GM23338 (cell line): Measurements from ENCODE around the gene FRMD4A. TPM values are rescaled to one million over a fixed set of nuclear protein-coding genes. Genes with fewer than 3 reads are reported as not detected.

ENCODE experiments used
- ATAC-seq: fragments of 200-7000 bp; cut with Tn5 transposase; 3 replicates; pipeline ENCODE4 v1.9.1; 2020
- DNase-seq: peaks from one replicate; pipeline ENCODE4 v3.0.0-alpha.2; 2015; ENCODE audit warnings: low spot score
- H2AFZ ChIP-seq: fragments of 200-600 bp; sonication (generic); 2 replicates; pipeline ENCODE4 v1.8.0; 2016; ENCODE audit warnings: antibody characterized with exemption, mild to moderate bottlenecking, moderate library complexity
- H3F3A ChIP-seq: fragments of 200-600 bp; sonication (generic); replicated peaks from 2 replicates; pipeline ENCODE4 v1.8.0; 2017; ENCODE audit warnings: antibody characterized with exemption, mixed run types, low read depth
- H3K27ac ChIP-seq: fragments of 200-600 bp; sonication (generic); 2 replicates; pipeline ENCODE4 v1.6.1; 2016; ENCODE audit warnings: low read depth
- H3K27me3 ChIP-seq: fragments of 200-600 bp; sonication (generic); 2 replicates; pipeline ENCODE4 v1.8.0; 2016; ENCODE audit warnings: mild to moderate bottlenecking, mixed run types, moderate library complexity; ENCODE audit not compliant: insufficient read depth
- H3K36me3 ChIP-seq: fragments of 200-600 bp; sonication (generic); 2 replicates; pipeline ENCODE4 v1.8.0; 2016; ENCODE audit warnings: mild to moderate bottlenecking; ENCODE audit not compliant: insufficient read depth
- H3K4me1 ChIP-seq: fragments of 200-600 bp; sonication (generic); 2 replicates; pipeline ENCODE4 v1.8.0; 2016; ENCODE audit warnings: mild to moderate bottlenecking, moderate library complexity; ENCODE audit not compliant: insufficient read depth
- H3K4me2 ChIP-seq: fragments of 200-600 bp; sonication (generic); 2 replicates; pipeline ENCODE4 v1.7.1; 2017; ENCODE audit warnings: mixed run types
- H3K4me3 ChIP-seq: fragments of 200-600 bp; sonication (generic); 2 replicates; pipeline ENCODE4 v1.6.1; 2016; ENCODE audit warnings: mixed run types
- H3K79me2 ChIP-seq: fragments of 200-600 bp; sonication (generic); replicated peaks from 2 replicates; pipeline ENCODE4 v1.8.0; 2017; ENCODE audit warnings: mild to moderate bottlenecking; ENCODE audit not compliant: insufficient read depth
- H3K9me2 ChIP-seq: fragments of 200-600 bp; sonication (generic); 2 replicates; pipeline ENCODE4 v1.8.0; 2017; ENCODE audit not compliant: insufficient read depth
- H4K20me1 ChIP-seq: fragments of 200-600 bp; sonication (generic); replicated peaks from 2 replicates; pipeline ENCODE4 v1.8.0; 2017; ENCODE audit warnings: mild to moderate bottlenecking; ENCODE audit not compliant: insufficient read depth
- H3K27ac Mint-ChIP-seq: 2 replicates; pipeline ENCODE4 v1.8.0; 2020; ENCODE audit warnings: inconsistent platforms, mild to moderate bottlenecking, moderate library complexity, mixed read lengths
- H3K27me3 Mint-ChIP-seq: 3 replicates; pipeline ENCODE4 v1.8.0; 2022; ENCODE audit warnings: low read depth, mild to moderate bottlenecking, moderate library complexity, mixed read lengths, inconsistent platforms; ENCODE audit not compliant: insufficient read depth, poor library complexity
- H3K36me3 Mint-ChIP-seq: 3 replicates; pipeline ENCODE4 v1.8.0; 2021; ENCODE audit warnings: low read depth, mild to moderate bottlenecking, inconsistent platforms, moderate library complexity, mixed read lengths
- H3K4me1 Mint-ChIP-seq: 3 replicates; pipeline ENCODE4 v1.8.0; 2020; ENCODE audit warnings: mild to moderate bottlenecking, inconsistent platforms, mixed read lengths
- H3K4me3 Mint-ChIP-seq: 3 replicates; pipeline ENCODE4 v1.8.0; 2021; ENCODE audit warnings: moderate library complexity, mild to moderate bottlenecking, inconsistent platforms, mixed read lengths
- H3K9me3 Mint-ChIP-seq: 3 replicates; pipeline ENCODE4 v1.8.0; 2020; ENCODE audit warnings: moderate library complexity, mild to moderate bottlenecking, inconsistent platforms, mixed read lengths
- CREB1 ChIP-seq: fragments of 250-450 bp; sonication (Bioruptor Pico); IDR thresholded peaks from 2 replicates; pipeline ENCODE4 v1.5.0; 2020; ENCODE audit warnings: low read depth, mild to moderate bottlenecking, moderate library complexity
- CTCF ChIP-seq, 2 experiments: fragments of 200-600 bp in 1 of 2; sonication (generic) in 1 of 2; conservative IDR thresholded peaks; 2 replicates each; pipeline versions ENCODE4 v1.5.1 to v1.6.1; 2016 to 2017; ENCODE audit warnings: antibody characterized with exemption in 2 of 2, low read depth in 2 of 2, mild to moderate bottlenecking in 2 of 2, moderate library complexity in 1 of 2
- ETS1 ChIP-seq: IDR thresholded peaks from 2 replicates; pipeline ENCODE4 v1.6.1; 2016; ENCODE audit warnings: antibody characterized with exemption
- EZH2 ChIP-seq: fragments of 200-600 bp; sonication (generic); IDR thresholded peaks from one replicate; pipeline ENCODE4 v1.8.0; 2017; ENCODE audit warnings: antibody characterized with exemption, mild to moderate bottlenecking, low read depth; ENCODE audit not compliant: unreplicated experiment
- EZH2phosphoT487 ChIP-seq: fragments of 200-600 bp; sonication (generic); IDR thresholded peaks from one replicate; pipeline ENCODE4 v1.8.1; 2018; ENCODE audit warnings: antibody characterized with exemption; ENCODE audit not compliant: unreplicated experiment
- JUNB ChIP-seq: IDR thresholded peaks from one replicate; pipeline ENCODE4 v1.6.1; 2016; ENCODE audit warnings: antibody characterized with exemption; ENCODE audit not compliant: unreplicated experiment
- POLR2AphosphoS5 ChIP-seq: IDR thresholded peaks from 2 replicates; pipeline ENCODE4 v1.6.1; 2016; ENCODE audit warnings: antibody characterized with exemption, low read depth
- REST ChIP-seq: IDR thresholded peaks from one replicate; pipeline ENCODE4 v1.6.1; 2018; ENCODE audit warnings: antibody characterized with exemption; ENCODE audit not compliant: unreplicated experiment
- STAT1 ChIP-seq: IDR thresholded peaks from one replicate; pipeline ENCODE4 v1.6.1; 2016; ENCODE audit warnings: antibody characterized with exemption; ENCODE audit not compliant: unreplicated experiment
- ZNF114 ChIP-seq: fragments of 250-450 bp; sonication (Bioruptor Pico); IDR thresholded peaks from 2 replicates; pipeline ENCODE4 v1.5.0; 2020; ENCODE audit warnings: mild to moderate bottlenecking, moderate library complexity
- ZNF331 ChIP-seq: fragments of 250-450 bp; sonication (Bioruptor Pico); IDR thresholded peaks from 2 replicates; pipeline ENCODE4 v1.5.0; 2020; ENCODE audit warnings: low read depth, mild to moderate bottlenecking, moderate library complexity
- ZNF462 ChIP-seq: fragments of 250-450 bp; sonication (Bioruptor Pico); IDR thresholded peaks from 2 replicates; pipeline ENCODE4 v1.5.0; 2020; ENCODE audit warnings: mild to moderate bottlenecking, moderate library complexity
- polyA plus RNA-seq: library from polyadenylated mRNA; unstranded; fragments of >200 nt; fragmentation: Nextera tagmentation; extraction: Ambion mirVana; gene quantifications from 2 replicates; pipeline ENCODE4 v1.2.1, GENCODE V29; 2016
- total RNA-seq: library from RNA; depleted of rRNA; stranded (reverse); fragments of >200 nt; shearing (Covaris generic); gene quantifications from 2 replicates; pipeline ENCODE4 v1.2.3, GENCODE V29; 2014

Gene FRMD4A
- total and polyA plus RNA-seq, 2 experiments from 2014 or later: 14.0 to 20.1 TPM

GRCh38 chr10:14236341-14236740, 94.4 kb downstream of the FRMD4A start (continued):
- TF ChIP-seq ZNF462 (CRISPR knock-in tag): no peak
- no peak for TF ChIP-seq EZH2phosphoT487
- TF ChIP-seq ZNF114 (CRISPR knock-in tag): no peak

GRCh38 chr10:14235566-14236195, 95.0 kb downstream of the FRMD4A start:
- no peak overlapping the region for H3K27ac ChIP-seq
- no peaks in the 10 kb centered on the region for H3K36me3 ChIP-seq
- no peaks in the 10 kb centered on the region for H3F3A ChIP-seq
- H2AFZ ChIP-seq: no peak overlapping the region
- peaks cover 28% of the 10 kb centered on the region for H3K4me1 ChIP-seq
- Mint-ChIP-seq H3K4me1 (peaks cover 23% of the 10 kb centered on the region), H3K36me3 (no peaks in the 10 kb centered on the region), H3K27ac (no peak overlapping the region), H3K9me3 (no peaks in the 10 kb centered on the region), H3K4me3 (no peak overlapping the region), H3K27me3 (peaks cover 2% of the 10 kb centered on the region)
- DNase-seq (no peak), ATAC-seq (no peak)
- H4K20me1 ChIP-seq: no peaks in the 10 kb centered on the region
- no peak overlapping the region for H3K4me2 ChIP-seq
- H3K4me3 ChIP-seq: no peak overlapping the region
- H3K27me3 ChIP-seq: no peaks in the 10 kb centered on the region
- H3K79me2 ChIP-seq: no peaks in the 10 kb centered on the region
- H3K9me2 ChIP-seq: no peaks in the 10 kb centered on the region
- no peak for TF ChIP-seq STAT1
- TF ChIP-seq CREB1: no peak
- TF ChIP-seq CTCF (conservative IDR thresholded peaks at IDR 0.05; ENCODE audit: low read depth in 2 of 2): no peak
- no peak for TF ChIP-seq POLR2AphosphoS5
- no peak for TF ChIP-seq ETS1
- TF ChIP-seq EZH2: no peak
- TF ChIP-seq EZH2phosphoT487: no peak
- no peak for TF ChIP-seq ZNF331 (CRISPR knock-in tag)
- TF ChIP-seq JUNB: no peak
- TF ChIP-seq REST: no peak
